ENCODE results near the gene FADS2. TPM values are rescaled to one million over a fixed set of nuclear protein-coding genes. Genes with fewer than 3 reads are reported as not detected.
A peak's percentile ranks its signal among the peaks of the same experiment; 100 is the strongest.

FADS2 gene
- total and polyA plus RNA-seq, 10 of the 15 experiments (the other 5 are each of a cell fraction or from before 2014, with no cell fraction given): 3.3 to 313 (median 149) TPM

- peak; percentile 69 for TF ChIP-seq SIX5 (IDR thresholded peaks at IDR 0.05; ENCODE audit: low read depth, low read length, severe bottlenecking)
- peak; percentile 98 for TF ChIP-seq POLR2AphosphoS5 (IDR thresholded peaks at IDR 0.05; ENCODE audit: low read length)
- peak; percentile 97 for TF ChIP-seq GABPA (IDR thresholded peaks at IDR 0.05; ENCODE audit: low read depth)
- TF ChIP-seq CBX5 (IDR thresholded peaks at IDR 0.05; ENCODE audit: low read depth): no peak
- TF ChIP-seq SREBF2 (IDR thresholded peaks at IDR 0.05; ENCODE audit: low read length): 0 out of 2 replicates have a peak, but pooled peaks have one; percentile 33
- TF ChIP-seq MXI1 (IDR thresholded peaks at IDR 0.05; ENCODE audit: low read depth, low read length): peak; percentile 50
- TF ChIP-seq LARP7 (IDR thresholded peaks at IDR 0.05): peak; percentile 16; the same call in 1 of the 2 replicates
- TF ChIP-seq MEF2A (IDR thresholded peaks at IDR 0.05; ENCODE audit: insufficient read depth, low read depth, low read length): no peak
- TF ChIP-seq IRF3 (IDR thresholded peaks at IDR 0.05): peak; percentile 52; the same call in 1 of the 2 replicates
- no peak for TF ChIP-seq ZNF384 (IDR thresholded peaks at IDR 0.05; ENCODE audit: borderline replicate concordance, low read depth, low read length)
- TF ChIP-seq PML (IDR thresholded peaks at IDR 0.05; ENCODE audit: low read length): peak; percentile 89; the same call in 1 of the 2 replicates
- peak; percentile 98 for TF ChIP-seq RB1 (IDR thresholded peaks at IDR 0.05; ENCODE audit: borderline replicate concordance)
- TF ChIP-seq NR2C2 (IDR thresholded peaks at IDR 0.05; ENCODE audit: borderline replicate concordance, control insufficient read depth, insufficient read length, low read depth): no peak
- TF ChIP-seq, protein P1, sequence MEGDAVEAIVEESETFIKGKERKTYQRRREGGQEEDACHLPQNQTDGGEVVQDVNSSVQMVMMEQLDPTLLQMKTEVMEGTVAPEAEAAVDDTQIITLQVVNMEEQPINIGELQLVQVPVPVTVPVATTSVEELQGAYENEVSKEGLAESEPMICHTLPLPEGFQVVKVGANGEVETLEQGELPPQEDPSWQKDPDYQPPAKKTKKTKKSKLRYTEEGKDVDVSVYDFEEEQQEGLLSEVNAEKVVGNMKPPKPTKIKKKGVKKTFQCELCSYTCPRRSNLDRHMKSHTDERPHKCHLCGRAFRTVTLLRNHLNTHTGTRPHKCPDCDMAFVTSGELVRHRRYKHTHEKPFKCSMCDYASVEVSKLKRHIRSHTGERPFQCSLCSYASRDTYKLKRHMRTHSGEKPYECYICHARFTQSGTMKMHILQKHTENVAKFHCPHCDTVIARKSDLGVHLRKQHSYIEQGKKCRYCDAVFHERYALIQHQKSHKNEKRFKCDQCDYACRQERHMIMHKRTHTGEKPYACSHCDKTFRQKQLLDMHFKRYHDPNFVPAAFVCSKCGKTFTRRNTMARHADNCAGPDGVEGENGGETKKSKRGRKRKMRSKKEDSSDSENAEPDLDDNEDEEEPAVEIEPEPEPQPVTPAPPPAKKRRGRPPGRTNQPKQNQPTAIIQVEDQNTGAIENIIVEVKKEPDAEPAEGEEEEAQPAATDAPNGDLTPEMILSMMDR (IDR thresholded peaks at IDR 0.05 in 2 of 3, conservative IDR thresholded peaks at IDR 0.05 in 1 of 3; ENCODE audit: control insufficient read depth in 2 of 3, extremely low read depth in 1 of 3, insufficient read depth in 1 of 3, low read depth in 3 of 3, low read length in 3 of 3): no peak
- TF ChIP-seq KDM1A (IDR thresholded peaks at IDR 0.05; ENCODE audit: borderline replicate concordance): no peak
- peak; percentile 80; the same call in 1 of the 2 replicates for TF ChIP-seq POLR2AphosphoS2 (IDR thresholded peaks at IDR 0.05; ENCODE audit: low read depth, low read length)
- TF ChIP-seq EED (IDR thresholded peaks at IDR 0.05; ENCODE audit: low read depth): no peak; the same call in 1 of the 2 replicates
- no peak for TF ChIP-seq BMI1 (IDR thresholded peaks at IDR 0.05; ENCODE audit: borderline replicate concordance)
- TF ChIP-seq NR2F1 (conservative IDR thresholded peaks at IDR 0.05): no peak
- TF ChIP-seq RELA (IDR thresholded peaks at IDR 0.05; ENCODE audit: borderline replicate concordance, partially characterized antibody): peak; percentile 81
- TF ChIP-seq EP300 (IDR thresholded peaks at IDR 0.05; ENCODE audit: borderline replicate concordance in 1 of 2, control insufficient read depth in 1 of 2, low read depth in 2 of 2, low read length in 2 of 2): no peak
- TF ChIP-seq, protein P2, sequence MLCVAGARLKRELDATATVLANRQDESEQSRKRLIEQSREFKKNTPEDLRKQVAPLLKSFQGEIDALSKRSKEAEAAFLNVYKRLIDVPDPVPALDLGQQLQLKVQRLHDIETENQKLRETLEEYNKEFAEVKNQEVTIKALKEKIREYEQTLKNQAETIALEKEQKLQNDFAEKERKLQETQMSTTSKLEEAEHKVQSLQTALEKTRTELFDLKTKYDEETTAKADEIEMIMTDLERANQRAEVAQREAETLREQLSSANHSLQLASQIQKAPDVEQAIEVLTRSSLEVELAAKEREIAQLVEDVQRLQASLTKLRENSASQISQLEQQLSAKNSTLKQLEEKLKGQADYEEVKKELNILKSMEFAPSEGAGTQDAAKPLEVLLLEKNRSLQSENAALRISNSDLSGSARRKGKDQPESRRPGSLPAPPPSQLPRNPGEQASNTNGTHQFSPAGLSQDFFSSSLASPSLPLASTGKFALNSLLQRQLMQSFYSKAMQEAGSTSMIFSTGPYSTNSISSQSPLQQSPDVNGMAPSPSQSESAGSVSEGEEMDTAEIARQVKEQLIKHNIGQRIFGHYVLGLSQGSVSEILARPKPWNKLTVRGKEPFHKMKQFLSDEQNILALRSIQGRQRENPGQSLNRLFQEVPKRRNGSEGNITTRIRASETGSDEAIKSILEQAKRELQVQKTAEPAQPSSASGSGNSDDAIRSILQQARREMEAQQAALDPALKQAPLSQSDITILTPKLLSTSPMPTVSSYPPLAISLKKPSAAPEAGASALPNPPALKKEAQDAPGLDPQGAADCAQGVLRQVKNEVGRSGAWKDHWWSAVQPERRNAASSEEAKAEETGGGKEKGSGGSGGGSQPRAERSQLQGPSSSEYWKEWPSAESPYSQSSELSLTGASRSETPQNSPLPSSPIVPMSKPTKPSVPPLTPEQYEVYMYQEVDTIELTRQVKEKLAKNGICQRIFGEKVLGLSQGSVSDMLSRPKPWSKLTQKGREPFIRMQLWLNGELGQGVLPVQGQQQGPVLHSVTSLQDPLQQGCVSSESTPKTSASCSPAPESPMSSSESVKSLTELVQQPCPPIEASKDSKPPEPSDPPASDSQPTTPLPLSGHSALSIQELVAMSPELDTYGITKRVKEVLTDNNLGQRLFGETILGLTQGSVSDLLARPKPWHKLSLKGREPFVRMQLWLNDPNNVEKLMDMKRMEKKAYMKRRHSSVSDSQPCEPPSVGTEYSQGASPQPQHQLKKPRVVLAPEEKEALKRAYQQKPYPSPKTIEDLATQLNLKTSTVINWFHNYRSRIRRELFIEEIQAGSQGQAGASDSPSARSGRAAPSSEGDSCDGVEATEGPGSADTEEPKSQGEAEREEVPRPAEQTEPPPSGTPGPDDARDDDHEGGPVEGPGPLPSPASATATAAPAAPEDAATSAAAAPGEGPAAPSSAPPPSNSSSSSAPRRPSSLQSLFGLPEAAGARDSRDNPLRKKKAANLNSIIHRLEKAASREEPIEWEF (IDR thresholded peaks at IDR 0.05; ENCODE audit: insufficient replicate concordance, low read depth, low read length): no peak
These were observed 35.6 kb upstream of the FADS2 start, which contains the start of the genes FEN1 and TMEM258 (continued) for GRCh38 chr11:61792310-61793082.

Measured in GM12878 (cell line).